Upper lobe of right lung (tissue), 1 donor: ENCODE measurements around the gene COMTD1. TPM values are rescaled to one million over a fixed set of nuclear protein-coding genes. Genes with fewer than 3 reads are reported as not detected.
"Not testable (repeated sequence)": the region's sequence is repeated elsewhere in the genome, so short reads cannot be mapped to it uniquely, and the experiment has no call there.

Experiments
- ATAC-seq: fragments of 200-7000 bp; cut with Tn5 transposase; one replicate; pipeline ENCODE4 v1.9.1; 2020; ENCODE audit warnings: mild to moderate bottlenecking, moderate library complexity
- DNase-seq: peaks from one replicate; pipeline ENCODE4 v3.0.0-alpha.2; 2020
- H3K27ac ChIP-seq: fragments of 200-600 bp; one replicate; pipeline ENCODE4 v1.8.0; 2022
- H3K27me3 ChIP-seq: fragments of 200-600 bp; one replicate; pipeline ENCODE4 v1.8.0; 2022; ENCODE audit warnings: mild to moderate bottlenecking
- H3K36me3 ChIP-seq: fragments of 200-600 bp; one replicate; pipeline ENCODE4 v1.8.0; 2022
- H3K4me1 ChIP-seq: fragments of 200-600 bp; one replicate; pipeline ENCODE4 v1.8.0; 2022
- H3K4me3 ChIP-seq: fragments of 200-600 bp; one replicate; pipeline ENCODE4 v1.8.0; 2022; ENCODE audit warnings: mild to moderate bottlenecking
- H3K9me3 ChIP-seq: fragments of 200-600 bp; one replicate; pipeline ENCODE4 v1.8.0; 2022
- CTCF ChIP-seq: fragments of 200-600 bp; IDR thresholded peaks from one replicate; pipeline ENCODE4 v1.8.0; 2022; ENCODE audit warnings: antibody characterized with exemption
- intact Hi-C: fragments of 100-400 bp; cut with DNase I; formaldehyde crosslinking; loops from one replicate; pipeline ENCODE4 v1.11.0; 2022
- total RNA-seq: library from RNA; stranded (reverse); fragmentation: NEBNext Ultra II Directional; extraction: Animal tissue kit (Norgen Biotek cat#: 25700); gene quantifications from one replicate; pipeline ENCODE4 v1.2.1, GENCODE V29; 2021
- donor health status: DM: no; HTN: yes; CAD: no; lungs with severe emphysema.

The COMTD1 gene
- total RNA-seq, 1 donor from 2014 or later: 21.8 TPM

GRCh38 chr10:75226656-75227055 is 9.1 kb downstream of the COMTD1 start:
- no peak for DNase-seq
- Histone ChIP-seq H3K9me3 (no peaks in the 10 kb centered on the region), H3K4me1 (peaks cover 63% of the 10 kb centered on the region), H3K27me3 (no peaks in the 10 kb centered on the region), H3K4me3 (no peak overlapping the region), H3K27ac (peak overlapping the region; percentile 73), H3K36me3 (peaks cover 81% of the 10 kb centered on the region)
- no peak for ATAC-seq
- no peak for TF ChIP-seq CTCF
- intact Hi-C loops: no loop called here

- Histone ChIP-seq H3K27me3 (no peaks in the 10 kb centered on the region), H3K4me1 (peaks cover 63% of the 10 kb centered on the region), H3K9me3 (no peaks in the 10 kb centered on the region), H3K4me3 (peak overlapping the region; percentile 4), H3K36me3 (peaks cover 81% of the 10 kb centered on the region), H3K27ac (peak overlapping the region; percentile 73)
- no peak for TF ChIP-seq CTCF
- intact Hi-C loops: no loop called here
- ATAC-seq: no peak
- no peak for DNase-seq
These were observed 9.7 kb downstream of the COMTD1 start for GRCh38 chr10:75226095-75226494.

GRCh38 chr10:75223507-75223906 is 12.2 kb downstream of the COMTD1 start:
- DNase-seq: no peak
- Histone ChIP-seq H3K27ac (peak overlapping the region; percentile 73), H3K4me1 (peaks cover 51% of the 10 kb centered on the region), H3K27me3 (no peaks in the 10 kb centered on the region), H3K4me3 (no peak overlapping the region), H3K9me3 (no peaks in the 10 kb centered on the region), H3K36me3 (peaks cover 84% of the 10 kb centered on the region)
- no peak for TF ChIP-seq CTCF
- intact Hi-C loops: no loop called here
- no peak for ATAC-seq

GRCh38 chr10:75221492-75221891 is 14.3 kb downstream of the COMTD1 start:
- H3K27ac ChIP-seq, H3K27me3 ChIP-seq, H3K9me3 ChIP-seq, intact Hi-C loops, ATAC-seq, H3K4me3 ChIP-seq, DNase-seq: not testable (repeated sequence)
- Histone ChIP-seq H3K36me3 (peaks cover 95% of the 10 kb centered on the region), H3K4me1 (peaks cover 37% of the 10 kb centered on the region)

DNA sequence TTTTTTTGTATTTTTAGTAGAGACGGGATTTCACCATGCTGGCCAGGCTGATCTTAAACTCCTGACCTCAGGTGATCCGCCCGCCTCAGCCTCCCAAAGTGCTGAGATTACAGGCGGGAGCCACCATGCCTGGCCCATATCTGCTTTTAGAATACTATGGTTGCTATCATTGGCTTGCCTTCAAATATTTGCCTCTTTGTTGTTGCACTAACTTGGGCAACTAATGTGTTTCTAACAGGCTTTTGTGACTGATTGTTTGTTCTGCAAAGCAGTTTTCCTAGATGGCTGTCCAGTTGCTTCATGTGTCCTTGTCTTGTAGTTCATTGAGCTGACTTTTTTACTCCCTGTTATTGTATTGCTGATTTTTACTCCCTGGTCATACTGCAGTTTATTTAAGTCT is 15.5 kb downstream of the COMTD1 start:
- no peaks in the 10 kb centered on the region for H3K9me3 ChIP-seq
- intact Hi-C loops: no loop called here
- no peak for ATAC-seq
- no peak overlapping the region for H3K27ac ChIP-seq
- H3K36me3 ChIP-seq: peaks cover 99% of the 10 kb centered on the region
- no peak for TF ChIP-seq CTCF
- H3K4me1 ChIP-seq: peaks cover 34% of the 10 kb centered on the region
- no peaks in the 10 kb centered on the region for H3K27me3 ChIP-seq
- no peak for DNase-seq
- no peak overlapping the region for H3K4me3 ChIP-seq

GRCh38 chr10:75212343-75212742 is 23.4 kb downstream of the COMTD1 start:
- H3K4me3 ChIP-seq: peak overlapping the region; percentile 98
- H3K9me3 ChIP-seq: no peaks in the 10 kb centered on the region
- intact Hi-C loops: no loop called here
- ATAC-seq (no peak), DNase-seq (no peak)
- peak overlapping the region; percentile 99 for H3K27ac ChIP-seq
- peaks cover 49% of the 10 kb centered on the region for H3K4me1 ChIP-seq
- H3K27me3 ChIP-seq: no peaks in the 10 kb centered on the region
- TF ChIP-seq CTCF: no peak
- peaks cover 53% of the 10 kb centered on the region for H3K36me3 ChIP-seq
